Sciatic nerve (tissue), 1 donor: ENCODE data around the gene CDRT15L2. TPM values are rescaled to one million over a fixed set of nuclear protein-coding genes. Genes with fewer than 3 reads are reported as not detected.

ENCODE experiments used
- total RNA-seq: library from RNA; stranded (reverse); fragmentation: NEBNext Ultra II Directional; extraction: Animal tissue kit (Norgen Biotek cat#: 25700); gene quantifications from one replicate; pipeline ENCODE4 v1.2.1, GENCODE V29; 2021
- donor health status: DM: no; HTN: no; CAD: no.

Gene CDRT15L2
- total RNA-seq, 1 donor from 2014 or later, result not detected

Other genes starting within 250 kb of the CDRT15L2 start
- gene LGALS9B, start 112.2 kb upstream of the CDRT15L2 start, total RNA-seq, result not detected